A673 (cell line): ENCODE measurements around the gene ADD3. TPM values are rescaled to one million over a fixed set of nuclear protein-coding genes. Genes with fewer than 3 reads are reported as not detected.

Source experiments
- BruUV-seq: library from RNA; stranded (reverse); fragments of 400-500 nt; replicated peaks from 2 replicates; lab custom pipeline; 2021; lab: Mats Ljungman, UMichigan
- CTCF ChIA-PET: fragments of 300-600 bp; sonication (Branson Sonifier 250); formaldehyde crosslinking; loops from one replicate; lab custom pipeline; 2022; ENCODE audit warnings: antibody characterized with exemption; lab: Charles Lee
- POLR2A ChIA-PET: fragments of 300-600 bp; sonication (Branson Sonifier 250); formaldehyde crosslinking; loops from one replicate; lab custom pipeline; 2022; ENCODE audit warnings: antibody characterized with exemption; ENCODE audit not compliant: low non-redundant PET; lab: Charles Lee
- DNase-seq: peaks from one replicate; pipeline ENCODE4 v3.0.0-alpha.2; 2015; ENCODE audit warnings: low spot score
- H3K27ac ChIP-seq: fragments of 200-600 bp; sonication (generic); 2 replicates; pipeline ENCODE4 v1.5.1; 2016; ENCODE audit warnings: mixed run types, low read depth, mild to moderate bottlenecking, mixed read lengths, antibody characterized with exemption, low read length; ENCODE audit not compliant: poor library complexity, severe bottlenecking
- H3K27me3 ChIP-seq: fragments of 200-600 bp; sonication (generic); replicated peaks from 2 replicates; pipeline ENCODE4 v1.6.1; 2017; ENCODE audit warnings: mixed run types, low read depth, mild to moderate bottlenecking, mixed read lengths, antibody characterized with exemption, low read length; ENCODE audit not compliant: insufficient read depth, poor library complexity
- H3K36me3 ChIP-seq: fragments of 200-600 bp; sonication (generic); 2 replicates; pipeline ENCODE4 v1.6.1; 2016; ENCODE audit warnings: mixed run types, mild to moderate bottlenecking, mixed read lengths, antibody characterized with exemption, low read length; ENCODE audit not compliant: insufficient read depth, poor library complexity, severe bottlenecking
- H3K4me1 ChIP-seq: fragments of 200-600 bp; sonication (generic); 2 replicates; pipeline ENCODE4 v1.6.1; 2017; ENCODE audit warnings: mixed run types, mild to moderate bottlenecking, mixed read lengths, antibody characterized with exemption, low read length; ENCODE audit not compliant: insufficient read depth, poor library complexity, severe bottlenecking
- H3K4me3 ChIP-seq: fragments of 200-600 bp; sonication (generic); 2 replicates; pipeline ENCODE4 v1.5.1; 2016; ENCODE audit warnings: low read depth, mixed run types, mild to moderate bottlenecking, mixed read lengths, low read length; ENCODE audit not compliant: poor library complexity, severe bottlenecking
- H3K9me3 ChIP-seq: fragments of 200-600 bp; sonication (generic); 2 replicates; pipeline ENCODE4 v1.6.1; 2016; ENCODE audit warnings: mixed run types, low read depth, mild to moderate bottlenecking, mixed read lengths, antibody characterized with exemption, low read length; ENCODE audit not compliant: poor library complexity, severe bottlenecking
- CTCF ChIP-seq: fragments of 300-800, 200-600 bp; sonication (generic); conservative IDR thresholded peaks from 2 replicates; pipeline ENCODE4 v1.5.1; 2017; ENCODE audit warnings: low read depth, mild to moderate bottlenecking, antibody characterized with exemption, low read length, moderate library complexity, mixed read lengths
- EZH2 ChIP-seq: fragments of 200-600 bp; sonication (generic); IDR thresholded peaks from 2 replicates; pipeline ENCODE4 v1.6.1; 2017; ENCODE audit warnings: borderline replicate concordance, low read depth, mild to moderate bottlenecking, mixed read lengths, antibody characterized with exemption, low read length; ENCODE audit not compliant: poor library complexity, severe bottlenecking
- intact Hi-C: fragments of 100-400 bp; cut with micrococcal nuclease; formaldehyde crosslinking; loops from one replicate; pipeline ENCODE4 v1.10.0; 2022; ENCODE audit not compliant: unreplicated experiment
- total RNA-seq: library from RNA; stranded (reverse); gene quantifications from 2 replicates; pipeline ENCODE4 v1.2.3, GENCODE V29; 2021

ADD3 gene
- total RNA-seq, 1 experiment from 2014 or later: 82.9 TPM

GRCh38 chr10:110179220-110179619 lies 171.4 kb downstream of the ADD3 start:
- no peaks in the 10 kb centered on the region for H3K9me3 ChIP-seq
- ChIA-PET CTCF (no interaction called here), POLR2A (no interaction called here)
- peaks cover 7% of the 10 kb centered on the region for H3K4me1 ChIP-seq
- TF ChIP-seq EZH2 (no peak), CTCF (no peak)
- no peaks in the 10 kb centered on the region for H3K36me3 ChIP-seq
- intact Hi-C loops: no loop called here
- DNase-seq: no peak
- no peaks in the 10 kb centered on the region for H3K27me3 ChIP-seq
- no peak overlapping the region for H3K27ac ChIP-seq
- BruUV-seq: no TSS peak
- H3K4me3 ChIP-seq: no peak overlapping the region

- no peak for DNase-seq
- ChIA-PET CTCF (interaction anchor here (0.5 kb wide), 1 partner anchor 328 kb away, joined by 4 read pairs; no protein-coding TSS in a partner anchor), POLR2A (no interaction called here)
- Histone ChIP-seq H3K4me1 (peaks cover 4% of the 10 kb centered on the region), H3K36me3 (no peaks in the 10 kb centered on the region), H3K4me3 (no peak overlapping the region), H3K27ac (no peak overlapping the region), H3K27me3 (no peaks in the 10 kb centered on the region), H3K9me3 (no peaks in the 10 kb centered on the region)
- intact Hi-C loops: no loop called here
- TF ChIP-seq EZH2: no peak
- no peak for TF ChIP-seq CTCF
- BruUV-seq: no TSS peak
Measured at GRCh38 chr10:110181451-110181850, 173.7 kb downstream of the ADD3 start.

GRCh38 chr10:110181911-110182310 lies 174.1 kb downstream of the ADD3 start:
- CTCF ChIA-PET: interaction anchor here (0.5 kb wide), 1 partner anchor 328 kb away, joined by 4 read pairs; no protein-coding TSS in a partner anchor
- Histone ChIP-seq H3K9me3 (no peaks in the 10 kb centered on the region), H3K27me3 (no peaks in the 10 kb centered on the region), H3K4me1 (no peaks in the 10 kb centered on the region), H3K36me3 (no peaks in the 10 kb centered on the region), H3K4me3 (no peak overlapping the region), H3K27ac (no peak overlapping the region)
- DNase-seq: no peak
- TF ChIP-seq EZH2 (no peak), CTCF (no peak)
- intact Hi-C loops: no loop called here
- POLR2A ChIA-PET: no interaction called here
- no TSS peak for BruUV-seq
